GM23338 (cell line): ENCODE measurements around the gene SYCP2. TPM values are rescaled to one million over a fixed set of nuclear protein-coding genes. Genes with fewer than 3 reads are reported as not detected.

Source experiments
- ATAC-seq: fragments of 200-7000 bp; cut with Tn5 transposase; 3 replicates; pipeline ENCODE4 v1.9.1; 2020
- DNase-seq: peaks from one replicate; pipeline ENCODE4 v3.0.0-alpha.2; 2015; ENCODE audit warnings: low spot score
- H2AFZ ChIP-seq: fragments of 200-600 bp; sonication (generic); 2 replicates; pipeline ENCODE4 v1.8.0; 2016; ENCODE audit warnings: antibody characterized with exemption, mild to moderate bottlenecking, moderate library complexity
- H3F3A ChIP-seq: fragments of 200-600 bp; sonication (generic); replicated peaks from 2 replicates; pipeline ENCODE4 v1.8.0; 2017; ENCODE audit warnings: antibody characterized with exemption, mixed run types, low read depth
- H3K27ac ChIP-seq: fragments of 200-600 bp; sonication (generic); 2 replicates; pipeline ENCODE4 v1.6.1; 2016; ENCODE audit warnings: low read depth
- H3K27me3 ChIP-seq: fragments of 200-600 bp; sonication (generic); 2 replicates; pipeline ENCODE4 v1.8.0; 2016; ENCODE audit warnings: mild to moderate bottlenecking, mixed run types, moderate library complexity; ENCODE audit not compliant: insufficient read depth
- H3K36me3 ChIP-seq: fragments of 200-600 bp; sonication (generic); 2 replicates; pipeline ENCODE4 v1.8.0; 2016; ENCODE audit warnings: mild to moderate bottlenecking; ENCODE audit not compliant: insufficient read depth
- H3K4me1 ChIP-seq: fragments of 200-600 bp; sonication (generic); 2 replicates; pipeline ENCODE4 v1.8.0; 2016; ENCODE audit warnings: mild to moderate bottlenecking, moderate library complexity; ENCODE audit not compliant: insufficient read depth
- H3K4me2 ChIP-seq: fragments of 200-600 bp; sonication (generic); 2 replicates; pipeline ENCODE4 v1.7.1; 2017; ENCODE audit warnings: mixed run types
- H3K4me3 ChIP-seq: fragments of 200-600 bp; sonication (generic); 2 replicates; pipeline ENCODE4 v1.6.1; 2016; ENCODE audit warnings: mixed run types
- H3K79me2 ChIP-seq: fragments of 200-600 bp; sonication (generic); replicated peaks from 2 replicates; pipeline ENCODE4 v1.8.0; 2017; ENCODE audit warnings: mild to moderate bottlenecking; ENCODE audit not compliant: insufficient read depth
- H3K9me2 ChIP-seq: fragments of 200-600 bp; sonication (generic); 2 replicates; pipeline ENCODE4 v1.8.0; 2017; ENCODE audit not compliant: insufficient read depth
- H4K20me1 ChIP-seq: fragments of 200-600 bp; sonication (generic); replicated peaks from 2 replicates; pipeline ENCODE4 v1.8.0; 2017; ENCODE audit warnings: mild to moderate bottlenecking; ENCODE audit not compliant: insufficient read depth
- H3K27ac Mint-ChIP-seq: 2 replicates; pipeline ENCODE4 v1.8.0; 2020; ENCODE audit warnings: inconsistent platforms, mild to moderate bottlenecking, moderate library complexity, mixed read lengths
- H3K27me3 Mint-ChIP-seq: 3 replicates; pipeline ENCODE4 v1.8.0; 2022; ENCODE audit warnings: low read depth, mild to moderate bottlenecking, moderate library complexity, mixed read lengths, inconsistent platforms; ENCODE audit not compliant: insufficient read depth, poor library complexity
- H3K36me3 Mint-ChIP-seq: 3 replicates; pipeline ENCODE4 v1.8.0; 2021; ENCODE audit warnings: low read depth, mild to moderate bottlenecking, inconsistent platforms, moderate library complexity, mixed read lengths
- H3K4me1 Mint-ChIP-seq: 3 replicates; pipeline ENCODE4 v1.8.0; 2020; ENCODE audit warnings: mild to moderate bottlenecking, inconsistent platforms, mixed read lengths
- H3K4me3 Mint-ChIP-seq: 3 replicates; pipeline ENCODE4 v1.8.0; 2021; ENCODE audit warnings: moderate library complexity, mild to moderate bottlenecking, inconsistent platforms, mixed read lengths
- H3K9me3 Mint-ChIP-seq: 3 replicates; pipeline ENCODE4 v1.8.0; 2020; ENCODE audit warnings: moderate library complexity, mild to moderate bottlenecking, inconsistent platforms, mixed read lengths
- EZH2 ChIP-seq: fragments of 200-600 bp; sonication (generic); IDR thresholded peaks from one replicate; pipeline ENCODE4 v1.8.0; 2017; ENCODE audit warnings: antibody characterized with exemption, mild to moderate bottlenecking, low read depth; ENCODE audit not compliant: unreplicated experiment
- EZH2phosphoT487 ChIP-seq: fragments of 200-600 bp; sonication (generic); IDR thresholded peaks from one replicate; pipeline ENCODE4 v1.8.1; 2018; ENCODE audit warnings: antibody characterized with exemption; ENCODE audit not compliant: unreplicated experiment
- JUNB ChIP-seq: IDR thresholded peaks from one replicate; pipeline ENCODE4 v1.6.1; 2016; ENCODE audit warnings: antibody characterized with exemption; ENCODE audit not compliant: unreplicated experiment
- NANOG ChIP-seq: IDR thresholded peaks from 2 replicates; pipeline ENCODE4 v1.6.1; 2016; ENCODE audit warnings: antibody characterized with exemption, borderline replicate concordance
- ZNF114 ChIP-seq: fragments of 250-450 bp; sonication (Bioruptor Pico); IDR thresholded peaks from 2 replicates; pipeline ENCODE4 v1.5.0; 2020; ENCODE audit warnings: mild to moderate bottlenecking, moderate library complexity
- polyA plus RNA-seq: library from polyadenylated mRNA; unstranded; fragments of >200 nt; fragmentation: Nextera tagmentation; extraction: Ambion mirVana; gene quantifications from 2 replicates; pipeline ENCODE4 v1.2.1, GENCODE V29; 2016
- total RNA-seq: library from RNA; depleted of rRNA; stranded (reverse); fragments of >200 nt; shearing (Covaris generic); gene quantifications from 2 replicates; pipeline ENCODE4 v1.2.3, GENCODE V29; 2014
- TF ChIP-seq, protein P1 (sequence below), 2 experiments: fragments of 200-600 bp in 1 of 2; sonication (generic) in 1 of 2; conservative IDR thresholded peaks; 2 replicates each; pipeline versions ENCODE4 v1.5.1 to v1.6.1; 2016 to 2017; ENCODE audit warnings: antibody characterized with exemption in 2 of 2, low read depth in 2 of 2, mild to moderate bottlenecking in 2 of 2, moderate library complexity in 1 of 2
- TF ChIP-seq, protein P2 (sequence below): IDR thresholded peaks from one replicate; pipeline ENCODE4 v1.6.1; 2018; ENCODE audit warnings: antibody characterized with exemption; ENCODE audit not compliant: unreplicated experiment
- TF ChIP-seq, protein P3 (sequence below): IDR thresholded peaks from 2 replicates; pipeline ENCODE4 v1.6.1; 2016; ENCODE audit warnings: antibody characterized with exemption

SYCP2 gene
- total and polyA plus RNA-seq, 2 experiments from 2014 or later: 0.50 to 2.1 TPM

DNA sequence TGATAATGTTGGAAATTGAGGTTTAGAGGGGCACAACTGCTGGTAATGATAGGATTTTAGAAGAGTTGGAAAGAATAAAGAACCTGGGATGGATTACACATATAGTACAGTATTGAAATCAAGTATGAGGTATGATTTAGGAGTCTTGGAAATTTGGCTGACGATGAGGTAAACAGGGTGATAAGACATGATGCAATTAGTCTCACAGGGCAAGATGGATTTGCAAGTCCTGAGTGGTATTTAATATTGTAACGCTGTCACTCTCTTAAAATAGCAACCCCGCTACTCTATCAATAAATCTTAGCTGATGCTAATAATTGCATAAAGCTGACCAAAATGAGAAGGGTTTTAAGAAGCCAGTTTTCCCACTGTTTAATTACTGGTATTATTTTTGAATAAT lies 70.4 kb downstream of the SYCP2 start (continued):
- TF ChIP-seq, protein P1, sequence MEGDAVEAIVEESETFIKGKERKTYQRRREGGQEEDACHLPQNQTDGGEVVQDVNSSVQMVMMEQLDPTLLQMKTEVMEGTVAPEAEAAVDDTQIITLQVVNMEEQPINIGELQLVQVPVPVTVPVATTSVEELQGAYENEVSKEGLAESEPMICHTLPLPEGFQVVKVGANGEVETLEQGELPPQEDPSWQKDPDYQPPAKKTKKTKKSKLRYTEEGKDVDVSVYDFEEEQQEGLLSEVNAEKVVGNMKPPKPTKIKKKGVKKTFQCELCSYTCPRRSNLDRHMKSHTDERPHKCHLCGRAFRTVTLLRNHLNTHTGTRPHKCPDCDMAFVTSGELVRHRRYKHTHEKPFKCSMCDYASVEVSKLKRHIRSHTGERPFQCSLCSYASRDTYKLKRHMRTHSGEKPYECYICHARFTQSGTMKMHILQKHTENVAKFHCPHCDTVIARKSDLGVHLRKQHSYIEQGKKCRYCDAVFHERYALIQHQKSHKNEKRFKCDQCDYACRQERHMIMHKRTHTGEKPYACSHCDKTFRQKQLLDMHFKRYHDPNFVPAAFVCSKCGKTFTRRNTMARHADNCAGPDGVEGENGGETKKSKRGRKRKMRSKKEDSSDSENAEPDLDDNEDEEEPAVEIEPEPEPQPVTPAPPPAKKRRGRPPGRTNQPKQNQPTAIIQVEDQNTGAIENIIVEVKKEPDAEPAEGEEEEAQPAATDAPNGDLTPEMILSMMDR (conservative IDR thresholded peaks at IDR 0.05; ENCODE audit: low read depth in 2 of 2): no peak
- TF ChIP-seq EZH2: no peak
- no peak for TF ChIP-seq JUNB

DNA sequence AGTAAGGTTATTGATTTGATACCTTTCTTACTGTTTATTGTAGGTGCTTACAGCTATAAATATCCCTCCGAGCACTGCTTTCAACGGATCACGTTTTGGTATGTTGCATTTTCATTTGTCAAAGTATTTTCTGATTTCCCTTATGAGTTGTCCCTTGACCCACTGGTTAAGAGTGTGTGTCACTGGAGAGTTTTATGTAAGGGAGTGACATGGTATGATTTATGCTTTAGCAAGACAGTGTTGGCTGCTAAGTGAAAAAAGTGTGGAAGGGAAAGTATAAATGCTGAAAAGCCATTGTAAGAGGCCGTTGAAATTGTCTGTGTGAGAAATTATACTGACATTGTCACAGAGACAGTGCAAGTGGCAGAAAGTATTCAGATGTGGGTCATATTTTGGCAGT lies 72.0 kb downstream of the SYCP2 start:
- no peak overlapping the region for H2AFZ ChIP-seq
- Mint-ChIP-seq H3K27ac (no peak overlapping the region), H3K4me3 (no peak overlapping the region), H3K36me3 (no peaks in the 10 kb centered on the region), H3K4me1 (no peaks in the 10 kb centered on the region), H3K27me3 (peaks cover 2% of the 10 kb centered on the region), H3K9me3 (peaks cover 6% of the 10 kb centered on the region)
- H4K20me1 ChIP-seq: no peaks in the 10 kb centered on the region
- TF ChIP-seq NANOG (no peak), EZH2phosphoT487 (no peak), ZNF114 (CRISPR knock-in tag) (no peak)
- TF ChIP-seq, protein P2, sequence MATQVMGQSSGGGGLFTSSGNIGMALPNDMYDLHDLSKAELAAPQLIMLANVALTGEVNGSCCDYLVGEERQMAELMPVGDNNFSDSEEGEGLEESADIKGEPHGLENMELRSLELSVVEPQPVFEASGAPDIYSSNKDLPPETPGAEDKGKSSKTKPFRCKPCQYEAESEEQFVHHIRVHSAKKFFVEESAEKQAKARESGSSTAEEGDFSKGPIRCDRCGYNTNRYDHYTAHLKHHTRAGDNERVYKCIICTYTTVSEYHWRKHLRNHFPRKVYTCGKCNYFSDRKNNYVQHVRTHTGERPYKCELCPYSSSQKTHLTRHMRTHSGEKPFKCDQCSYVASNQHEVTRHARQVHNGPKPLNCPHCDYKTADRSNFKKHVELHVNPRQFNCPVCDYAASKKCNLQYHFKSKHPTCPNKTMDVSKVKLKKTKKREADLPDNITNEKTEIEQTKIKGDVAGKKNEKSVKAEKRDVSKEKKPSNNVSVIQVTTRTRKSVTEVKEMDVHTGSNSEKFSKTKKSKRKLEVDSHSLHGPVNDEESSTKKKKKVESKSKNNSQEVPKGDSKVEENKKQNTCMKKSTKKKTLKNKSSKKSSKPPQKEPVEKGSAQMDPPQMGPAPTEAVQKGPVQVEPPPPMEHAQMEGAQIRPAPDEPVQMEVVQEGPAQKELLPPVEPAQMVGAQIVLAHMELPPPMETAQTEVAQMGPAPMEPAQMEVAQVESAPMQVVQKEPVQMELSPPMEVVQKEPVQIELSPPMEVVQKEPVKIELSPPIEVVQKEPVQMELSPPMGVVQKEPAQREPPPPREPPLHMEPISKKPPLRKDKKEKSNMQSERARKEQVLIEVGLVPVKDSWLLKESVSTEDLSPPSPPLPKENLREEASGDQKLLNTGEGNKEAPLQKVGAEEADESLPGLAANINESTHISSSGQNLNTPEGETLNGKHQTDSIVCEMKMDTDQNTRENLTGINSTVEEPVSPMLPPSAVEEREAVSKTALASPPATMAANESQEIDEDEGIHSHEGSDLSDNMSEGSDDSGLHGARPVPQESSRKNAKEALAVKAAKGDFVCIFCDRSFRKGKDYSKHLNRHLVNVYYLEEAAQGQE: no peak
- TF ChIP-seq, protein P1 (conservative IDR thresholded peaks at IDR 0.05; ENCODE audit: low read depth in 2 of 2): no peak
- TF ChIP-seq, protein P3, sequence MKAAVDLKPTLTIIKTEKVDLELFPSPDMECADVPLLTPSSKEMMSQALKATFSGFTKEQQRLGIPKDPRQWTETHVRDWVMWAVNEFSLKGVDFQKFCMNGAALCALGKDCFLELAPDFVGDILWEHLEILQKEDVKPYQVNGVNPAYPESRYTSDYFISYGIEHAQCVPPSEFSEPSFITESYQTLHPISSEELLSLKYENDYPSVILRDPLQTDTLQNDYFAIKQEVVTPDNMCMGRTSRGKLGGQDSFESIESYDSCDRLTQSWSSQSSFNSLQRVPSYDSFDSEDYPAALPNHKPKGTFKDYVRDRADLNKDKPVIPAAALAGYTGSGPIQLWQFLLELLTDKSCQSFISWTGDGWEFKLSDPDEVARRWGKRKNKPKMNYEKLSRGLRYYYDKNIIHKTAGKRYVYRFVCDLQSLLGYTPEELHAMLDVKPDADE: no peak
- no peaks in the 10 kb centered on the region for H3K79me2 ChIP-seq
- H3K4me1 ChIP-seq: no peaks in the 10 kb centered on the region
- no peak for ATAC-seq
- H3K4me3 ChIP-seq: no peak overlapping the region
- no peak overlapping the region for H3K4me2 ChIP-seq
- no peak overlapping the region for H3K27ac ChIP-seq
- H3F3A ChIP-seq: no peaks in the 10 kb centered on the region
- peaks cover 15% of the 10 kb centered on the region for H3K27me3 ChIP-seq
- DNase-seq: no peak
- H3K36me3 ChIP-seq: no peaks in the 10 kb centered on the region
- H3K9me2 ChIP-seq: no peaks in the 10 kb centered on the region
